GM18951 (cell line): Measurements from ENCODE around the gene SPINDOC.
"Not testable (repeated sequence)": the region's sequence is repeated elsewhere in the genome, so short reads cannot be mapped to it uniquely, and the experiment has no call there.

Source experiments
- POLR2A ChIP-seq: IDR thresholded peaks from 4 replicates; pipeline ENCODE4 v1.6.1; 2011; ENCODE audit warnings: mild to moderate bottlenecking; ENCODE audit not compliant: insufficient read length, insufficient read depth; ENCODE audit errors: extremely low read depth
- in situ Hi-C: fragments of 300-500 bp; cut with MboI; formaldehyde crosslinking; loops from one replicate; pipeline ENCODE4 v1.12.0; 2022; ENCODE audit warnings: low sequenced_read_pairs, mixed read lengths, inconsistent platforms; ENCODE audit not compliant: unreplicated experiment

SPINDOC gene

GRCh38 chr11:63845303-63845702 lies 32.0 kb downstream of the SPINDOC start:
- in situ Hi-C loops, result no loop called here
- TF ChIP-seq POLR2A, result no peak

DNA sequence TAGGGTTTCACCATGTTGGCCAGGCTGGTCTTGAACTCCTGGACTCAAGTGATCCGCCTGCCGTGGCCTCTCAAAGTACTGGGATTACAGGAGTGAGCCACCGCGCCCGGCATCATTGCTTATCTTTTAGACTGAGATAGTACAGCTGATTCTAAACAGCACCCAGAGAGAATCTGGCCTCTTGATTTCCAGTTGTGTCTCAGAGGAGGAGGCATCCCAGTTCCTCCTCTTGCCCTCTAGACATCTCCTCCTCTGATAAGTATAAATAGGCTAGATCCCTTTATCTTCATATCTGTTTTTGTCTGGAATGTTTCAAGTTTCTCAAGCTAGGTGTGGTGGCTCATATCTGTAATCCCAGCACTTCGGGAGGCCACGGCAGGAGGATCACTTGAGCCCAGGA lies 32.7 kb downstream of the SPINDOC start:
- in situ Hi-C loops, result no loop called here
- TF ChIP-seq POLR2A, result no peak

GRCh38 chr11:63846897-63847296 lies 33.6 kb downstream of the SPINDOC start:
- TF ChIP-seq POLR2A, result no peak
- in situ Hi-C loops, result no loop called here

DNA sequence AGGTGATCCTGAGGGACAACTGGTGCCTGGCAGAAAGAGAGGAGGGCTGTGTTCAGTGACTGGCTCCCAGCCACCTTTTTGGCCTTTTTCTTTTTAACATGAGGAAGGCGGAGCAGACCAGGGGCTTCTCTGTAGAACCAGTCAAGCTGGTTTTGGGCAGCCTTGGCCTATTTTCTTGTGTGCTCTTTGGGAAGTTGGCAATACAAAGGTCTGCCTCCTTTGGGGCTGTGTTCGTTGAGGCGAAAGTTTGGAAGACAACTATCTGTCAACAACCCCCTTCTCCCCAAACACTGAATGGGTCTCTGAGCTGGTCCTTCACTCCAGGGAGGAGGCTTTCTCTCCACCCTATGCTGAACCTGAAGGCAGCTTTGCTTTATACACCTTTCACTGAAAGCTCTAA lies 34.1 kb downstream of the SPINDOC start:
- TF ChIP-seq POLR2A, result no peak
- in situ Hi-C loops, result no loop called here

GRCh38 chr11:63849691-63850090 lies 36.4 kb downstream of the SPINDOC start:
- in situ Hi-C loops, result no loop called here
- no peak for TF ChIP-seq POLR2A

GRCh38 chr11:63850920-63851319 lies 37.7 kb downstream of the SPINDOC start:
- in situ Hi-C loops, result no loop called here

GRCh38 chr11:63851364-63851763 lies 38.1 kb downstream of the SPINDOC start:
- TF ChIP-seq POLR2A, result no peak
- in situ Hi-C loops, result no loop called here

More at GRCh38 chr11:63850920-63851319, 37.7 kb downstream of the SPINDOC start:
- no peak for TF ChIP-seq POLR2A

- in situ Hi-C loops, result no loop called here
- no peak for TF ChIP-seq POLR2A
Measured at GRCh38 chr11:63853476-63853875, 40.2 kb downstream of the SPINDOC start.

- no peak for TF ChIP-seq POLR2A
- in situ Hi-C loops, result no loop called here
Measured at GRCh38 chr11:63854696-63855095, 41.4 kb downstream of the SPINDOC start.

GRCh38 chr11:63855975-63856374 lies 42.7 kb downstream of the SPINDOC start:
- TF ChIP-seq POLR2A, result no peak
- in situ Hi-C loops, result no loop called here

- no peak for TF ChIP-seq POLR2A
- in situ Hi-C loops, result no loop called here
Measured at GRCh38 chr11:63858628-63859550, 45.6 kb downstream of the SPINDOC start.

DNA sequence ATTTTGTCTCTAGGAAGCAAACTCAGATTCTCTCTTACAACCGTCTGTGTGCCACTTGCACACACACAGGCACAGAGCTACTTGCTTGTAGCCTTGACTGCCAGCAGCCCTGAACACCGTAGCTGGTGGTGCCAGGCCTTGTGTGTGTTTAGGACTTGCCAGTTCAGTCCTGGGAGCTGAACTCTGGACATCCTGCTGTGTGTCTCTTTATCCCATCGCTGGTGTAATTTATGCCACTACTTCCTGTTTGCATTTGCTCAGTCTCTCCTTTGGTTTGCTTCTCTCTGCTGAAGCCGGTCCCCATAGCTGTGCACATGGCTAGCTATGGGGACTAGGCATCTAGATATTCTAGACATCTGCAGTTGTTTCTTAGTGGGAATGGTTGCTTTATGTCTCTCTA lies 49.7 kb downstream of the SPINDOC start:
- in situ Hi-C loops, result no loop called here
- TF ChIP-seq POLR2A, result no peak

DNA sequence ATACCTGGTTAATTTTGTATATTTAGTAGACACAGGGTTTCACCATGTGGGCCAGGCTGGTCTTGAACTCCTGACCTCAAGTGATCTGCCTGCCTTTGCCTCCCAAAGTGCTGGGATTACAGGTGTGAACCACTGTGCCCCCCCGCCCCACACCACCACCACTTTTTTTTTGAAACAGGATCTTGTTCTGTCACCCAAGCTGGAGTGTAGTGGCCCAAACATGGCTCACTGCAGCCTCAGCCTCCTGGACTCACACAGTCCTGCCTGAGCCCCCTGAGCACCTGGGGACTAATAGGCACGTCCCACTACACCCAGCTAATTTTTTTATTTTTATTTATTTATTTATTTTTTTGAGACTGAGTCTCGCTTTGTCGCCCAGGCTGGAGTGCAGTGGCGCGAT lies 50.4 kb downstream of the SPINDOC start:
- in situ Hi-C loops, result not testable (repeated sequence)

DNA sequence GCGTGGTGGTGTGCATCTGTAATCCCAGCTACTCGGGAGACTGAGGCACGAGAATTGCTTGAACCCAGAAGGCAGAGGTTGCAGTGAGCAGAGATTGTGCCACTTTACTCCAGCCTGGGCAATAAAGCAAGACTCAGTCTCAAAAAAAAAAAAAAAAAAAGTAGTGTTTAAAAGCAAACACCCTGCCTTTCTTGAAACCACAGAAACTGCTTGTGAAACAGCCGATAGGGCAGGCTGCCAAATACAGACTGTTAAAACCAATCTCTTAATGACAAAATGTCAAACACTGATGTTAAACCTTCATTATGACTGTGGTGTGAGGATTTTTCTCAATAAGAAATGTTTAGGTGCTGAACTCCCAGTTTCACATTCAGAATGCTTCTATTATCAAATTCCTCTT lies 53.0 kb downstream of the SPINDOC start:
- no peak for TF ChIP-seq POLR2A
- in situ Hi-C loops, result no loop called here
